Left lobe of liver (tissue), 2 donors: ENCODE results near the gene ARHGEF26. TPM values are rescaled to one million over a fixed set of nuclear protein-coding genes. Genes with fewer than 3 reads are reported as not detected.

Experiments
- ATAC-seq: fragments of 200-7000 bp; cut with Tn5 transposase; one replicate; pipeline ENCODE4 v1.9.1; 2020; ENCODE audit warnings: mild to moderate bottlenecking, moderate library complexity
- DNase-seq: peaks from one replicate; pipeline ENCODE4 v3.0.0-alpha.2; 2020; ENCODE audit warnings: low spot score
- total RNA-seq: library from RNA; stranded (reverse); gene quantifications from one replicate; pipeline ENCODE4 v1.2.1, GENCODE V29; 2021
- donor health status: DM: no; HTN: no; CAD: no; lungs with moderate emphysema.
- donor health status: DM: no; HTN: yes; CAD: no.

Gene ARHGEF26
- total RNA-seq, 1 donor from 2014 or later: 26.3 TPM

DNA sequence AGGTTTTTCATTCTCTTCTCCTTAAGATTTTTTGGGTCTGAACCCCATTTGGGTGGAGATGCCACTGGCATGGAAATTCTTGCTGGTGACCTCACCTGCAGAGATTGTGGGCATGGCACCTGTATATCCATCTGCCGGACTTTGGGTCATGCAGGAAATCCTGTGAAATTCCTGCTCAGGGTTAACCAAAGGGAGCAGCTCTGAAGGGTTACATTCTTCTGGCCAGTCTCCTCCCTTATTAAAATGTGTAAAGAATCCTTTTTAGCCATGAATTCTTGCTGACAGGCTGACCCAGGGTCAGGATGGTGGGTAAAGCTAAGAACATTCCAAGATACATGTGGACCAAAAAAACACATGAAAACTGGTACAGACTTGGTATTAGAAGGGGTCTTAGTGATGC, 27.4 kb downstream of the ARHGEF26 start:
- ATAC-seq (no peak), DNase-seq (no peak)

DNA sequence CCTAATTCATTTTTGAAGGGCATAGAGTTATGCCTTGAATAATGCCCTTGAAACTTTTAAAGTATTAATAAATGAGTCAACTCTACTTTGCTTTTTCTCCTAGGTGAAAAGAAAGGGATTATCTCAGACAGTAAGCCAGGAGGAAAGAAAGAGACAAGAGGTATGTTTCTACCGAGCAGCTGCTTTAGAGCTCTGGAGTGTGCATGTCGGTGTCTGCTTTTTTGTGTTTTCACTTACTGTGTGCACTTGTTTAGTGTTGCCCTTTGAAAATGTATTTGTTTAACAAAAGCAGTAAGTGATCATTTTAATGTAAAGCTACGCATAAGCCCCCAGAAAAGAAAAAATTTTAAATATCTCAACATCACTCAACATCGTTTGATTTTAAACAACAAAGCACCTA, 28.1 kb downstream of the ARHGEF26 start:
- ATAC-seq: no peak
- no peak for DNase-seq

DNA sequence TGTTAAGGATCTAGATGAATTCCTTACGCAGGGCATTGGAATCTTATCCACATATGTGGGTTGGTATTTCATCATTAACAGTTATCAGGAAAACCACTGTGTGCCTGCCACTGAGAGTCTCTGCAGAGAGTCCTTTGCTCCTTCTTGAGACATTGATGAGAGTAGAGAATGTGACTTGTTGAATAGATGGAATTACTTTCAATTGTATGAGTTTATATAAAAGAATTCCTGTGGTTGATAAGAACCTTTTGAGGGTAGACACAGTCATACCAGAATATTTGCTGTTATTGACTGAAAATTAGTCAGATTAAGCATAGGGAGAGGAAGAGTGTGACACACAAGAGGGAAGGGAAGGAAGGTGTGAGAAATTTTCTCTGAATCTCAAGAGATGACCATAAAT, 30.8 kb downstream of the ARHGEF26 start:
- ATAC-seq: no peak
- no peak for DNase-seq

DNA sequence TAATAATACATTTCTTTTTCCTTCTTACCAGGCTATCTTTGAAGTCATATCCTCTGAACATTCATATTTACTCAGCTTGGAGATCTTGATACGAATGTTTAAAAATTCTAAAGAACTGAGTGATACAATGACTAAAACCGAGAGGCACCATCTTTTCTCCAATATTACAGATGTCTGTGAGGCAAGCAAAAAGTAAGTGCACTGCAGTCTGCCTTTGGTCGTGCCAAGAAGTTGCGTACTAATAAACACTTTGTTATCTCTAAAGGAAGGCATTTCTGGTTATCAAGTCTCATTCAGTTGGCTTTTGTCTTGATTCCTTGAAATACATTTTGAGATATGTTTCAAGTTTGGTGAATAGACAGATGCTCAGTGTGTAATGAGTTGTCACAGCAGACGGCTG, 31.6 kb downstream of the ARHGEF26 start:
- no peak for DNase-seq
- no peak for ATAC-seq

GRCh38 chr3:154156530-154156929, 35.3 kb downstream of the ARHGEF26 start:
- ATAC-seq (no peak), DNase-seq (no peak)

- no peak for DNase-seq
- no peak for ATAC-seq
These were observed 40.6 kb downstream of the ARHGEF26 start for GRCh38 chr3:154161806-154162205.

GRCh38 chr3:154164387-154164786, 43.2 kb downstream of the ARHGEF26 start:
- DNase-seq (no peak), ATAC-seq (no peak)

- no peak for DNase-seq
These were observed 48.0 kb downstream of the ARHGEF26 start for GRCh38 chr3:154168998-154169795.

DNA sequence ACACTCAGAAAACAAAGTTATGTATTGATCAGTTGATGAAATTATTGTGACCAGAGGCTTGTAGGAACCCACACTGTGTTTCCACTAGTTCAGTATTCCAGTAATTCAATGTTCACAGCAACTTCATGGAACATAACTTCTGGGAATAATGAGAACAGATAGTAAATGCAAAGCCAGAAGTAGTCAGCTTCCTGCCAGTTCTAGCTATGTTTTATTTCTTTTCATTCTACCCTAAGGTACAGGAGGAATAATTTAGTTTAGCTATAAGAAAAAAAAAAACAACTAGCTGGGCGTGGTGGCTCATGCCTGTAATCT, 48.6 kb downstream of the ARHGEF26 start:
- DNase-seq: no peak
- no peak for ATAC-seq

More at GRCh38 chr3:154168998-154169795, 48.0 kb downstream of the ARHGEF26 start:
- peak; percentile 42 for ATAC-seq

GRCh38 chr3:154170300-154170699, 49.1 kb downstream of the ARHGEF26 start:
- no peak for ATAC-seq
- DNase-seq: no peak

DNA sequence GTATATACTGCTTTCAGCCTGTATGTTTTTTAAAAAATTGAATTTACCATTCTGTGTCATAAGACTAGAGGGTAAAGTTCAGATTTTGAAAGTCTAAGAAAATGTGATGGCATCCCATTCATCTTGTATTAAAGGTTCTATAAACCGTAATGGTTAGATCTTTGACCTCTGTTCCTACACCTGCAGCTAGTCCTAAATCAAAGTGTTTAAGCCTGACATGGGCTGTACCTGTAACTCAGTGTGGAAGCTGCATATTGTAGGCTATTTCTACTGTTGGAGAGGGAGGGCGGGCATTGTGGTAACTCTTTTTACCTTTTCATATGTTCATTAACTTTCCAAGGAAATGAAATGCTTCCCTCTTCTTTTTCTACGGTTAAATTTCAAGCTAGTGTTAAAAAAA, 53.9 kb downstream of the ARHGEF26 start:
- ATAC-seq (no peak), DNase-seq (no peak)

DNA sequence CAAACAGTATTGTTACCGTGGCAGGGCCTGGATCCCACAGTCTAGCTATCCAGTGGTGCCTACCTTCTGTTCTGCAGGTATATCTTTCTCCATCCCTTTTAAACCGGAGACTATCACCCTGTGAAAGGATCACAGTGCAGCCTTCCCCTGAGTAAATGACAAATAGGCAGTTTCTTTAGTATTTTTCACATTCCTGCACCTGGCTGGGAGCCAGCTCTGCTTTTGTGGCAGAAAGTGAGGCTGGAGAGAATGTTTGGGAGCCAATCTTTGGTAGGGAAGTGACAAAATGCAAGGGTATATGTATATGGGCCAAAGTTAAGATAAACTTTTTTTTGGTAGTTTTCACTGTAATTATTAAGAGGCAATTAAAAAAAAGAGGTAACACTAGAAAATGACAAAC, 54.8 kb downstream of the ARHGEF26 start:
- DNase-seq (no peak), ATAC-seq (no peak)

- DNase-seq: no peak
- ATAC-seq: no peak
These were observed 56.2 kb downstream of the ARHGEF26 start for GRCh38 chr3:154177406-154177805.

DNA sequence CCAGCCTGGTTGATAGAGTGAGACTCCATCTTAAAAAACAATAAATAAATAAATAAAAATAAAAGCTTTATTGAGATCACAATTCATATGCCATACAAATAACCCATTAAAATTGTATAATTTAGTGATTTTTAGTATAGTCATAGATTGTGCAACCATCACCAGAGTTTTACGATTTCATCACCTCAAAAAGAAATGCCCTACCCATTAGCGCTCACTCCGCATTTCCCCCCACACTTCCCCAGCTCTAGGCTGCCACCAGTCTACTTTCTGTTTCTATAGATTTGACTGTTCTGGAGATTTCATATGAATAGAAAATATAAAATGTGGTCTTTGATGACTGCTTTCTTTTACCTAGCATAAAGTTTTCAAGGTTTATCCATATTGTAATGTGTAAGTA, 57.0 kb downstream of the ARHGEF26 start:
- no peak for ATAC-seq
- DNase-seq: no peak

GRCh38 chr3:154180836-154181691, 59.9 kb downstream of the ARHGEF26 start:
- ATAC-seq: no peak

GRCh38 chr3:154182322-154182922, 61.2 kb downstream of the ARHGEF26 start:
- DNase-seq: no peak
- ATAC-seq: no peak

More at GRCh38 chr3:154180836-154181691, 59.9 kb downstream of the ARHGEF26 start:
- DNase-seq: no peak

DNA sequence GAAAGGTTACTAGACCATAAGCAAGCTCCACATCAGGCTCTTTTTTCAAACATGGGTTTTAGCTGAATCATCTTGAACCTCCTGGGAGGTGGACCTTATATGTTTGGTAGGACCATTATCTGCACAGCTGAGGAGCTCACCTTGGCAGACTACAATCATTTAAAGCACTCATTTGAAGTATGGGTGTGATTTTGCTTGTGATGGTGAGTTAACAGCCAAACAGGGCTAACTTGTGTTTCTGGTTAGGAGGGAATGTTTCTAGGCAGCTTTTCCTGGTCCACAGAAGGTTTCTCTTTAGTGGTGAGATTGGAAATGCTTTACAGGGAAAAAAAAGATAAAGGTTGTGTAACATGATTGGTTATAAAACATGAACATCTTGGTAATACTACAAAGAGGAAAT, 61.8 kb downstream of the ARHGEF26 start:
- ATAC-seq (no peak), DNase-seq (no peak)

GRCh38 chr3:154184582-154184981, 63.4 kb downstream of the ARHGEF26 start:
- no peak for ATAC-seq
- no peak for DNase-seq

- ATAC-seq (no peak), DNase-seq (no peak)
These were observed 67.2 kb downstream of the ARHGEF26 start for GRCh38 chr3:154188437-154188836.

GRCh38 chr3:154188846-154189245, 67.7 kb downstream of the ARHGEF26 start:
- ATAC-seq (no peak), DNase-seq (no peak)

GRCh38 chr3:154191520-154191919, 70.3 kb downstream of the ARHGEF26 start:
- ATAC-seq: no peak
- no peak for DNase-seq

- no peak for DNase-seq
- ATAC-seq: no peak
These were observed 71.0 kb downstream of the ARHGEF26 start for GRCh38 chr3:154192225-154192624.
